GM12874 (cell line): ENCODE data around the gene SEMA3G.

ENCODE experiments used
- TF ChIP-seq, protein P1 (sequence below): IDR thresholded peaks from 2 replicates; pipeline ENCODE4 v1.5.1; 2011; ENCODE audit warnings: low read depth, mild to moderate bottlenecking, control low read depth, low read length, moderate library complexity; ENCODE audit not compliant: insufficient read depth

Gene SEMA3G

DNA sequence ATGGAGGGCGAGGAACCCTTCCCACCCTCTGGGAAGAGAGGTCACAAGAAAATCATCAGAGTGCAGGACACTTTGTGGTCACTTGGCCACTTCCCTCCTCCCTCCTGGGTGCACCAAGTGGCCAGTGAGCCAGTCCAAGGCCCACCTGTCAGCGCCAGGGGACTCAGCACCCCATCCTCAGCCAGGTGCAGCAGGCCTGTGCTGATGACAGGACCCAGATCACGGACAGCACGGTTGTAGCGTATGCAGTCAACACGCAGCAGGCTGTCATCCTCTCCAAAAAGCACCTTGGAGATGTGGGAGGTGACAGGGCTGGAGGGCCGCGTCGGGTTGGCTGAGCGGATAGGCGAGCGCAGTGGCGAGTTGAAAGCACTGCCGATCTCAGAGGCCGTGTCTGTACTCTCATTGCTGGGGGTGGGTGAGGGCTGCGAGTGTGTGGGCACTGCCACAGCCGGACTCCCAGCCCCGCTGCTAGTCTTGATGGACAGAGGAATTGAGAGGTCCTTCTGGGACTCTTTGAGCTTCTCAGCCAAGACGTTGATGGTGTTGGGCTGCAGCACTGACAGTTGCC is 41.5 kb downstream of the SEMA3G start:
- TF ChIP-seq, protein P1, sequence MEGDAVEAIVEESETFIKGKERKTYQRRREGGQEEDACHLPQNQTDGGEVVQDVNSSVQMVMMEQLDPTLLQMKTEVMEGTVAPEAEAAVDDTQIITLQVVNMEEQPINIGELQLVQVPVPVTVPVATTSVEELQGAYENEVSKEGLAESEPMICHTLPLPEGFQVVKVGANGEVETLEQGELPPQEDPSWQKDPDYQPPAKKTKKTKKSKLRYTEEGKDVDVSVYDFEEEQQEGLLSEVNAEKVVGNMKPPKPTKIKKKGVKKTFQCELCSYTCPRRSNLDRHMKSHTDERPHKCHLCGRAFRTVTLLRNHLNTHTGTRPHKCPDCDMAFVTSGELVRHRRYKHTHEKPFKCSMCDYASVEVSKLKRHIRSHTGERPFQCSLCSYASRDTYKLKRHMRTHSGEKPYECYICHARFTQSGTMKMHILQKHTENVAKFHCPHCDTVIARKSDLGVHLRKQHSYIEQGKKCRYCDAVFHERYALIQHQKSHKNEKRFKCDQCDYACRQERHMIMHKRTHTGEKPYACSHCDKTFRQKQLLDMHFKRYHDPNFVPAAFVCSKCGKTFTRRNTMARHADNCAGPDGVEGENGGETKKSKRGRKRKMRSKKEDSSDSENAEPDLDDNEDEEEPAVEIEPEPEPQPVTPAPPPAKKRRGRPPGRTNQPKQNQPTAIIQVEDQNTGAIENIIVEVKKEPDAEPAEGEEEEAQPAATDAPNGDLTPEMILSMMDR: no peak

DNA sequence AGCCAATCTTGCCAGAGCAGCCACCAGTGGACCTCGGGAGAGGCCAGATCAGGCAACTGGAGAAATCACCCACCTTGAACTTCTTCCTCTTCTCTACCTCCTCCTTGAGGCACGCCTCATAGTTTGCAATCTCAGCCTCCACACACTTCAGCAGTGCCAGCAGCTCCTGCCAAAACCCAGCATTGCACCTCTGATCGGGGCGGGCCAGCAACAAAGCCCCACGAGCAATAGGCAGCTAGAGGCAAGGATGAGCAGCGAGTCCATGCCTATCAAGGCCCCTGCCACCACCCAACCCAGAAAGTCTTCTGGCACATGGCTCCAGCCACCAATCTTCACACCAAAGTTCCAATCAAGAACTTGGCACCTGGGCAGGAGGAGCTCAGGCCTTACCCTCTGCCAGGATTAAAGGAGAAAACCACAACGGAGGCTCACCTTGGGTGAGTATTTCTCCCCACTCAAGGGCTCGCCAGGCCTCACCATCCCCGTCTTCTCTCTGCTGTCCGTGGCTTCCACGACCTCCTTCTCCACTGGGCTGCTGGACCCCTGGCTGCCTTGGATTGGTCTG is 42.1 kb downstream of the SEMA3G start:
- TF ChIP-seq, protein P1: no peak

DNA sequence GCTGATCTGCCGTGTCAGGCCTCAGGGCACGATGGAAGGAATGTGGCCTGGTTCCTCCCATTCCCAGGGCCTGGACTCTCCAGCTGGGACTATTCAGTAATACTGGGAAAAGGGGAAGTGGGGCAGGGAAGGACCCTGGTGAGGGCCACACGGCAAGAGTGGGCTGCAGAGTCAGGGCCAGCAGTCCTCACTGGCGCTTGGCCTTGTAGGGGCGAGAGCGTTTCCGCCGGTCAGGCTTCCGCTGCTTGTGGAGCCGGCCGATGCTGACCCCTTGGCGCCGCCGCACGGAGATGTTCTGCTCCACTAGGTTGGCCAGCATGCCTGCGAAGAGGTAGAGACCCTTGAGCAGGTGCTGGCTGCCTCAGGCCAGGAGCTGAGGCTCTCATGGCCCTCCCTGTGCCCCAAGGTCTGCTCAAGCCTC is 42.8 kb downstream of the SEMA3G start:
- TF ChIP-seq, protein P1: no peak

DNA sequence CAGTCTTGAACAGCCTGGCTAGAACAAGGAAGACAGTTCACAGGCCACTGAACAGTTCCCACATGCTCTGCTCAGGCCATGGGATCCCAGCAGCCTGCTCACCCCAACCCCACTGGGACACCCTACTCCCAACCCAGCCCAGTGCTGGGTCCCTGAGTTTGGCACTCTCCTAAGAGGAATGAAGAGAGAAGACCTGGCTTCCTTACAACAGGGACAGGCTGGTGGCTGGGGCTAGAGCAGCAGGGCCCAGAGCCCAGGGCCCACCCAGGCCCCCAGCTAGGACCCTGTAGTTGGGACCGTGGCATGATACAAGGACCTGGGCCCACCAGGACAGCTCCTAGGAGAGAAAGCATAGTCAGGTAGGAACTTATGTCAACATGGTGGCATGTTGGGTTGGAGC is 43.4 kb downstream of the SEMA3G start:
- TF ChIP-seq, protein P1: no peak

DNA sequence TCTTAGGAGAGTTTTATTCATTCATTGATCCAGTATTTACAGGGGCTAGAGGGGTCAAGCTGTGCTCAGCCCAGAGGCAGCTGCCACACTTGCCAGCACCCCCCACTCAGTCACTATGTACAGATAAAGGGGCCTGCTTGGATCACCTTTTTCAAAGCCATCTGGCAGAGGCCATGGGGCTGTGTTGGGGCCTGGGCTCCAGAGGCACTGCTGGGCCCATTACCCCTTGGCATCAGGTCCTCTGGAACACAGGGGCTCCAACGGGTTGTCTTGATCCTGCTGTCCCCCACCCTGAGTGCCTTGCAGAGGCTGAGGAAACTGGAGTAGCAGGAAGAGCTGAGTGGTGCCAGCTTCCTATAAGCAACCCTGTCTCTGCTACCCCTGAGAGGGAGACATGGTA is 43.9 kb downstream of the SEMA3G start:
- TF ChIP-seq, protein P1: no peak

DNA sequence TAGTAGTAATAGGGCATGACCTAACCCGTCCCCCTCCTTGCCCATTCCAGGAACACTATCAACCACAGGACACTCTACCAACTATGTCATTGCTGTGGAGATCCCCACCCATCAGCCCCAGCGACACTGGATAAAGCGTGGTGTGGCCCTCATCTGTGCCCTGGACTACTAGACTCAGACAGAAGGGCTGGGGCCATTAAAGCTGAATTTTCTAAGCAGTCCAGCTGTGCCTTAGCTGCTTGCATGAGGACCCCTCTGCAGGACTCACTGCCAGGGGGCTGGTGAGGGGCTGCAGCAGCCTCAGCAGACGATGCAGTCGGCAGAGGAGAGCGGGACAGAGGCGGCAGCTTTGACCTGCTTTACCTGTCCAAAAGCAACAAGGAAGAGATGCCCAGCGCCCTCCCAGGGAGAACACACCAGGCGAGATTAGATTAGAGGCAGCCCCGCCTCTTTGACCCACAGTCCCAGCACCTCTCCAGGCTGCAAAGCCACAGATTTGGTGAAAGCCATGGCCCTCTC is 44.6 kb downstream of the SEMA3G start:
- TF ChIP-seq, protein P1: no peak

DNA sequence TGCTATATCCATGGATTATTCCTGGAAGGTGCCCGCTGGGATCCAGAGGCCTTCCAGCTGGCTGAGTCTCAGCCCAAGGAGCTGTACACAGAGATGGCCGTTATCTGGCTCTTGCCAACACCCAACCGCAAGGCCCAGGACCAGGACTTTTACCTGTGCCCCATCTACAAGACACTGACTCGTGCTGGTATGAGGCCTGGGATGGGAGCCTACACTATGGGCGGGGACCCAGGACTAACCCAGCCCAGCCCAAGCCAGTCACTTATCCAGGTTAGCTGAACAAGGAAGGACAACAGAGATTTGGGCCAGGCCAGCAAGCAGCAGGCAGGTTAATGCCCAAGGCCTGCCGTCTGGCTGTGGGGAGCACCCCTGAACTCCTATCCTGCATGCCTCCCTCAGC is 45.3 kb downstream of the SEMA3G start:
- TF ChIP-seq, protein P1: no peak

DNA sequence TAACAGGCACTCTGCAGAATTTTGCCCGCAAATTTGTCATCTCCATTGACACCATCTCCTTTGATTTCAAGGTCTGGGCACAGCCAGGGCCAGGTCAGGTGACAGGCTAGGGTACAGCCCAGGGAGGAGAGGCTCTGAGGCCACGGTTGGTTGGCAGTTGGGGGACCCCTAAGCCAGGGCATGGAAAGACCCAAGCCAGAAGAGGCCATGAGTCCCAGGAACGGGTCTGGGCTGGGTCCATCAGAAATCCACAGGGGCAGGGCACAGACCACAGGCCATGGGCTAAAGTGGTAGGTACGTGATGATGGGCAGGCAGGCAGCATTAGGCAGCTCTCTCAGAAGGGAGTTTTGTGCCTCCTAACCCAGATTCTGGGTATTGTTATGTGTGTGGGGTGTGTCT is 45.8 kb downstream of the SEMA3G start:
- TF ChIP-seq, protein P1: no peak
